PC-9 (cell line): ENCODE data around the gene TRPT1.

Experiments used
- EZH2 ChIP-seq: fragments of 200-600 bp; sonication (generic); IDR thresholded peaks from 2 replicates; pipeline ENCODE4 v1.8.0; 2017; ENCODE audit warnings: antibody characterized with exemption, low read depth
- TF ChIP-seq, protein P1 (sequence below): fragments of 200-600 bp; sonication (generic); conservative IDR thresholded peaks from 2 replicates; pipeline ENCODE4 v1.6.1; 2017; ENCODE audit warnings: mixed run types, antibody characterized with exemption, mild to moderate bottlenecking, moderate library complexity

DNA sequence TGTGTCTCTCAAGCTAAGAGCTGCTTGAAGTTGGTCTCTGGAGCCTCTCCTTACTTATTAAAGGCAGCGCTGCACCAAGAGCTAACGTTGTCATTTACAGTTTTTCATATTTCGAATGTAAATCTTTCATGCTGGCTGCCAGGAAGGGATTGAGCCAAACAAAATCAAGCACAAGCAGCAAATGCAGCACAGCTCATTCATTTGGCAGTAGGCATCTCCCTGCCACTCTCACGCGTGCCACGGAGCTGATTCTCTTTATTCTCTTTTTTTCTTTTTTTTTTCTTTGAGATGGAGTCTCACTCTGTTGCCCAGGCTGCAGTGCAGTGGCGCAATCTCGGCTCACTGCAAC is 7.0 kb upstream of the TRPT1 start:
- TF ChIP-seq, protein P1, sequence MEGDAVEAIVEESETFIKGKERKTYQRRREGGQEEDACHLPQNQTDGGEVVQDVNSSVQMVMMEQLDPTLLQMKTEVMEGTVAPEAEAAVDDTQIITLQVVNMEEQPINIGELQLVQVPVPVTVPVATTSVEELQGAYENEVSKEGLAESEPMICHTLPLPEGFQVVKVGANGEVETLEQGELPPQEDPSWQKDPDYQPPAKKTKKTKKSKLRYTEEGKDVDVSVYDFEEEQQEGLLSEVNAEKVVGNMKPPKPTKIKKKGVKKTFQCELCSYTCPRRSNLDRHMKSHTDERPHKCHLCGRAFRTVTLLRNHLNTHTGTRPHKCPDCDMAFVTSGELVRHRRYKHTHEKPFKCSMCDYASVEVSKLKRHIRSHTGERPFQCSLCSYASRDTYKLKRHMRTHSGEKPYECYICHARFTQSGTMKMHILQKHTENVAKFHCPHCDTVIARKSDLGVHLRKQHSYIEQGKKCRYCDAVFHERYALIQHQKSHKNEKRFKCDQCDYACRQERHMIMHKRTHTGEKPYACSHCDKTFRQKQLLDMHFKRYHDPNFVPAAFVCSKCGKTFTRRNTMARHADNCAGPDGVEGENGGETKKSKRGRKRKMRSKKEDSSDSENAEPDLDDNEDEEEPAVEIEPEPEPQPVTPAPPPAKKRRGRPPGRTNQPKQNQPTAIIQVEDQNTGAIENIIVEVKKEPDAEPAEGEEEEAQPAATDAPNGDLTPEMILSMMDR = no peak
- no peak for TF ChIP-seq EZH2
